ENCODE measurements around the gene PDPK1. TPM values are rescaled to one million over a fixed set of nuclear protein-coding genes. Genes with fewer than 3 reads are reported as not detected.
"Not testable (repeated sequence)": the region's sequence is repeated elsewhere in the genome, so short reads cannot be mapped to it uniquely, and the experiment has no call there.

Gene PDPK1
- total and polyA plus RNA-seq, 2 donors (not counting 1 experiment from before 2014, with no cell fraction given) = 25.9 to 30.7 TPM

GRCh38 chr16:2597560-2597902 lies 59.7 kb downstream of the PDPK1 start:
- no peak overlapping the region for H3K4me3 ChIP-seq (replicated peaks in 1 of 4; ENCODE audit: control extremely low read depth in 1 of 4, insufficient read depth in 1 of 4, low read depth in 3 of 4, low read length in 4 of 4)
- no peak overlapping the region for H3K27ac ChIP-seq (ENCODE audit: insufficient read depth, low read length)
- no peak for TF ChIP-seq EZH2 (IDR thresholded peaks at IDR 0.05; ENCODE audit: low read length, missing control alignments)
- no peak for DNase-seq (ENCODE audit: low read depth in 2 of 2)
- H3K36me3 ChIP-seq (ENCODE audit: control insufficient read depth, insufficient read depth, low read length) = peaks cover 22% of the 10 kb centered on the region
- H3K4me1 ChIP-seq (ENCODE audit: control insufficient read depth, extremely low read depth, insufficient read depth, low read length) = no peaks in the 10 kb centered on the region
- no peak overlapping the region for H3K9ac ChIP-seq (ENCODE audit: insufficient read depth, low read length)
- H3K79me2 ChIP-seq (ENCODE audit: control insufficient read depth, insufficient read depth, low read length) = peaks cover 3% of the 10 kb centered on the region
- H4K20me1 ChIP-seq (ENCODE audit: control insufficient read depth, extremely low read depth, insufficient read depth, low read length) = no peaks in the 10 kb centered on the region
- no peak overlapping the region for H2AFZ ChIP-seq (ENCODE audit: low read length)
- H3K9me3 ChIP-seq (ENCODE audit: control insufficient read depth, insufficient read depth, low read depth, low read length) = no peaks in the 10 kb centered on the region
- no peak overlapping the region for H3K4me2 ChIP-seq (ENCODE audit: extremely low read depth, insufficient read depth, low read length)
- H3K27me3 ChIP-seq (ENCODE audit: control insufficient read depth, insufficient read depth, low read length) = no peaks in the 10 kb centered on the region

- no peak overlapping the region for H3K9ac ChIP-seq (ENCODE audit: insufficient read depth, low read length)
- no peak overlapping the region for H2AFZ ChIP-seq (ENCODE audit: low read length)
- H3K4me3 ChIP-seq (replicated peaks in 1 of 4; ENCODE audit: control extremely low read depth in 1 of 4, insufficient read depth in 1 of 4, low read depth in 3 of 4, low read length in 4 of 4) = no peak overlapping the region
- H3K27me3 ChIP-seq (ENCODE audit: control insufficient read depth, insufficient read depth, low read length) = no peaks in the 10 kb centered on the region
- H3K79me2 ChIP-seq (ENCODE audit: control insufficient read depth, insufficient read depth, low read length) = peaks cover 3% of the 10 kb centered on the region
- H3K9me3 ChIP-seq (ENCODE audit: control insufficient read depth, insufficient read depth, low read depth, low read length) = no peaks in the 10 kb centered on the region
- no peaks in the 10 kb centered on the region for H4K20me1 ChIP-seq (ENCODE audit: control insufficient read depth, extremely low read depth, insufficient read depth, low read length)
- no peak for TF ChIP-seq EZH2 (IDR thresholded peaks at IDR 0.05; ENCODE audit: low read length, missing control alignments)
- no peak for TF ChIP-seq CTCF (conservative IDR thresholded peaks at IDR 0.05 in 1 of 2, IDR thresholded peaks at IDR 0.05 in 1 of 2; ENCODE audit: low read depth in 1 of 2, low read length in 2 of 2)
- peaks cover 22% of the 10 kb centered on the region for H3K36me3 ChIP-seq (ENCODE audit: control insufficient read depth, insufficient read depth, low read length)
- H3K27ac ChIP-seq (ENCODE audit: insufficient read depth, low read length) = no peak overlapping the region
- no peak for DNase-seq (ENCODE audit: low read depth in 2 of 2)
- no peak overlapping the region for H3K4me2 ChIP-seq (ENCODE audit: extremely low read depth, insufficient read depth, low read length)
- H3K4me1 ChIP-seq (ENCODE audit: control insufficient read depth, extremely low read depth, insufficient read depth, low read length) = no peaks in the 10 kb centered on the region
Measured at GRCh38 chr16:2598133-2598641, 60.4 kb downstream of the PDPK1 start.

- no peak overlapping the region for H2AFZ ChIP-seq (ENCODE audit: low read length)
- no peak overlapping the region for H3K4me3 ChIP-seq (replicated peaks in 1 of 4; ENCODE audit: control extremely low read depth in 1 of 4, insufficient read depth in 1 of 4, low read depth in 3 of 4, low read length in 4 of 4)
Measured at GRCh38 chr16:2598723-2599122, 60.9 kb downstream of the PDPK1 start.

GRCh38 chr16:2599165-2599564 lies 61.3 kb downstream of the PDPK1 start:
- not testable (repeated sequence) for H3K4me3 ChIP-seq (replicated peaks in 1 of 4; ENCODE audit: control extremely low read depth in 1 of 4, insufficient read depth in 1 of 4, low read depth in 3 of 4, low read length in 4 of 4); H4K20me1 ChIP-seq (ENCODE audit: control insufficient read depth, extremely low read depth, insufficient read depth, low read length); DNase-seq (ENCODE audit: low read depth in 2 of 2)

More at GRCh38 chr16:2598723-2599122, 60.9 kb downstream of the PDPK1 start:
- Histone ChIP-seq H3K4me1 (ENCODE audit: control insufficient read depth, extremely low read depth, insufficient read depth, low read length) (no peaks in the 10 kb centered on the region), H3K27ac (ENCODE audit: insufficient read depth, low read length) (no peak overlapping the region), H3K36me3 (ENCODE audit: control insufficient read depth, insufficient read depth, low read length) (peaks cover 22% of the 10 kb centered on the region), H4K20me1 (ENCODE audit: control insufficient read depth, extremely low read depth, insufficient read depth, low read length) (no peaks in the 10 kb centered on the region), H3K4me2 (ENCODE audit: extremely low read depth, insufficient read depth, low read length) (no peak overlapping the region), H3K79me2 (ENCODE audit: control insufficient read depth, insufficient read depth, low read length) (peaks cover 3% of the 10 kb centered on the region), H3K9me3 (ENCODE audit: control insufficient read depth, insufficient read depth, low read depth, low read length) (no peaks in the 10 kb centered on the region), H3K9ac (ENCODE audit: insufficient read depth, low read length) (no peak overlapping the region), H3K27me3 (ENCODE audit: control insufficient read depth, insufficient read depth, low read length) (no peaks in the 10 kb centered on the region)
- no peak for TF ChIP-seq EZH2 (IDR thresholded peaks at IDR 0.05; ENCODE audit: low read length, missing control alignments)
- no peak for TF ChIP-seq CTCF (conservative IDR thresholded peaks at IDR 0.05 in 1 of 2, IDR thresholded peaks at IDR 0.05 in 1 of 2; ENCODE audit: low read depth in 1 of 2, low read length in 2 of 2)
- DNase-seq (ENCODE audit: low read depth in 2 of 2) = no peak

GRCh38 chr16:2599785-2600184 lies 62.0 kb downstream of the PDPK1 start:
- H3K9me3 ChIP-seq (ENCODE audit: control insufficient read depth, insufficient read depth, low read depth, low read length); DNase-seq (ENCODE audit: low read depth in 2 of 2); H3K27ac ChIP-seq (ENCODE audit: insufficient read depth, low read length); H3K4me3 ChIP-seq (replicated peaks in 1 of 4; ENCODE audit: control extremely low read depth in 1 of 4, insufficient read depth in 1 of 4, low read depth in 3 of 4, low read length in 4 of 4); H3K4me1 ChIP-seq (ENCODE audit: control insufficient read depth, extremely low read depth, insufficient read depth, low read length); H3K27me3 ChIP-seq (ENCODE audit: control insufficient read depth, insufficient read depth, low read length); H4K20me1 ChIP-seq (ENCODE audit: control insufficient read depth, extremely low read depth, insufficient read depth, low read length); H2AFZ ChIP-seq (ENCODE audit: low read length); H3K79me2 ChIP-seq (ENCODE audit: control insufficient read depth, insufficient read depth, low read length); H3K4me2 ChIP-seq (ENCODE audit: extremely low read depth, insufficient read depth, low read length); H3K9ac ChIP-seq (ENCODE audit: insufficient read depth, low read length): not testable (repeated sequence)
- H3K36me3 ChIP-seq (ENCODE audit: control insufficient read depth, insufficient read depth, low read length) = peaks cover 22% of the 10 kb centered on the region

More at GRCh38 chr16:2599165-2599564, 61.3 kb downstream of the PDPK1 start:
- H3K27ac ChIP-seq (ENCODE audit: insufficient read depth, low read length); H3K4me2 ChIP-seq (ENCODE audit: extremely low read depth, insufficient read depth, low read length); H3K9ac ChIP-seq (ENCODE audit: insufficient read depth, low read length); H3K79me2 ChIP-seq (ENCODE audit: control insufficient read depth, insufficient read depth, low read length); H2AFZ ChIP-seq (ENCODE audit: low read length); H3K4me1 ChIP-seq (ENCODE audit: control insufficient read depth, extremely low read depth, insufficient read depth, low read length); H3K9me3 ChIP-seq (ENCODE audit: control insufficient read depth, insufficient read depth, low read depth, low read length); H3K27me3 ChIP-seq (ENCODE audit: control insufficient read depth, insufficient read depth, low read length): not testable (repeated sequence)
- H3K36me3 ChIP-seq (ENCODE audit: control insufficient read depth, insufficient read depth, low read length) = peaks cover 22% of the 10 kb centered on the region
